Measurements from ENCODE around the gene MMP17.

DNA sequence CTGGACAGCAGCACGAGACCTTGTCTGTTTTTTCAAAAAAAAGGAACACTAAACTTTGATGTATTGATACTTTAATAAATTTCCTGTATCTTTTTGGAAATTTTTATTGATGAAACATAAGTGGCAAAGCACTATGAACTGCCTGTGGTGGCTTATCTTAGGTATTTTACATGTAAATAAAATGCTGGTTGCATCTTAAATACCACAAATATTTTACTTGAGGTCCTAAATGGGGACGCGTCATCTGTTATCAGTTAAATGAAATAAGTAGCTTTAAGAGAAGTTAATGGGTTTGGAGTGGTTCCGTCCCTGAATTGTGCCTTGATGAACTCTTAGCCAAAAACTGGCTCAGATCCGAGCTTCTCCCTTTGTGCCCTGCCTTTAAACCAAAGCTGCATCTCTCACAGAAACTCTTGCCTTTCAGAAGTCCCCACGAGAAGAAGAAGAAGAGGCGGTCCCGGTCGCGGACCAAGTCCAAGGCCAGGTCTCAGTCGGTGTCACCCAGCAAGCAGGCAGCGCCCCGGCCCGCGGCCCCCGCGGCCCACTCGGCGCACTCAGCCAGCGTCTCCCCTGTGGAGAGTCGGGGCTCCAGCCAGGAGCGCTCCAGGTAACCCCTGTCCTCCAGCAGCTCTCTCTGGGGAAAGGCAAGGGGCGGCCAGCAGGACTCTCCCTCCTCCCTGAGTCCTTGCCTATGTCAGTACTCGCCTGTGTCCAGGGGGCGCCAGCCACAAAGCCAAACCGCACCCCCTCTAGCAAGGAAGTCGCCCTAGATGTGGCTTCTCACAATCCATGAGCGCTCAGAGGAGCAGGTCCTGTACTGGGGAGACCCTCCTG, 31.2 kb upstream of the MMP17 start:
- TF ChIP-seq EZH2phosphoT487 (IDR thresholded peaks at IDR 0.05; ENCODE audit: borderline replicate concordance, low read depth) (no peak), EP300 (IDR thresholded peaks at IDR 0.05; ENCODE audit: borderline replicate concordance in 1 of 2, low read depth in 1 of 2, low read length in 1 of 2) (no peak), TAF1 (IDR thresholded peaks at IDR 0.05; ENCODE audit: borderline replicate concordance, low read depth, low read length) (no peak), TCF12 (IDR thresholded peaks at IDR 0.05) (no peak), YY1 (IDR thresholded peaks at IDR 0.05; ENCODE audit: low read depth) (no peak), MXI1 (IDR thresholded peaks at IDR 0.05; ENCODE audit: low read depth, low read length) (no peak), FOXM1 (IDR thresholded peaks at IDR 0.05; ENCODE audit: low read depth) (no peak), NRF1 (IDR thresholded peaks at IDR 0.05; ENCODE audit: low read depth, low read length) (no peak), GABPA (IDR thresholded peaks at IDR 0.05; ENCODE audit: low read depth) (no peak), FOSL2 (IDR thresholded peaks at IDR 0.05; ENCODE audit: borderline replicate concordance, low read depth) (no peak), POLR2AphosphoS5 (IDR thresholded peaks at IDR 0.05; ENCODE audit: low read depth, low read length) (no peak)
- TF ChIP-seq, protein P1, sequence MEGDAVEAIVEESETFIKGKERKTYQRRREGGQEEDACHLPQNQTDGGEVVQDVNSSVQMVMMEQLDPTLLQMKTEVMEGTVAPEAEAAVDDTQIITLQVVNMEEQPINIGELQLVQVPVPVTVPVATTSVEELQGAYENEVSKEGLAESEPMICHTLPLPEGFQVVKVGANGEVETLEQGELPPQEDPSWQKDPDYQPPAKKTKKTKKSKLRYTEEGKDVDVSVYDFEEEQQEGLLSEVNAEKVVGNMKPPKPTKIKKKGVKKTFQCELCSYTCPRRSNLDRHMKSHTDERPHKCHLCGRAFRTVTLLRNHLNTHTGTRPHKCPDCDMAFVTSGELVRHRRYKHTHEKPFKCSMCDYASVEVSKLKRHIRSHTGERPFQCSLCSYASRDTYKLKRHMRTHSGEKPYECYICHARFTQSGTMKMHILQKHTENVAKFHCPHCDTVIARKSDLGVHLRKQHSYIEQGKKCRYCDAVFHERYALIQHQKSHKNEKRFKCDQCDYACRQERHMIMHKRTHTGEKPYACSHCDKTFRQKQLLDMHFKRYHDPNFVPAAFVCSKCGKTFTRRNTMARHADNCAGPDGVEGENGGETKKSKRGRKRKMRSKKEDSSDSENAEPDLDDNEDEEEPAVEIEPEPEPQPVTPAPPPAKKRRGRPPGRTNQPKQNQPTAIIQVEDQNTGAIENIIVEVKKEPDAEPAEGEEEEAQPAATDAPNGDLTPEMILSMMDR (IDR thresholded peaks at IDR 0.05): no peak
- TF ChIP-seq, protein P2, sequence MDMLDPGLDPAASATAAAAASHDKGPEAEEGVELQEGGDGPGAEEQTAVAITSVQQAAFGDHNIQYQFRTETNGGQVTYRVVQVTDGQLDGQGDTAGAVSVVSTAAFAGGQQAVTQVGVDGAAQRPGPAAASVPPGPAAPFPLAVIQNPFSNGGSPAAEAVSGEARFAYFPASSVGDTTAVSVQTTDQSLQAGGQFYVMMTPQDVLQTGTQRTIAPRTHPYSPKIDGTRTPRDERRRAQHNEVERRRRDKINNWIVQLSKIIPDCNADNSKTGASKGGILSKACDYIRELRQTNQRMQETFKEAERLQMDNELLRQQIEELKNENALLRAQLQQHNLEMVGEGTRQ (IDR thresholded peaks at IDR 0.05; ENCODE audit: borderline replicate concordance, low read depth, low read length): no peak
